Skeletal muscle tissue (tissue), 4 donors: Measurements from ENCODE around the gene RBM38. TPM values are rescaled to one million over a fixed set of nuclear protein-coding genes. Genes with fewer than 3 reads are reported as not detected.
A peak's percentile ranks its signal among the peaks of the same experiment; 100 is the strongest.

Experiments
- H3K27ac ChIP-seq: one replicate; pipeline ENCODE4 v1.7.0; 2013; ENCODE audit warnings: mild to moderate bottlenecking, low read depth, low read length, inconsistent platforms
- H3K27me3 ChIP-seq, 3 donors: one replicate each; pipeline ENCODE4 v1.7.0; 2013; ENCODE audit warnings: low read length in 3 of 3; ENCODE audit not compliant: control insufficient read depth in 3 of 3, insufficient read depth in 3 of 3
- H3K36me3 ChIP-seq, 3 donors: one replicate each; pipeline ENCODE4 v1.7.0; 2013; ENCODE audit warnings: low read length in 3 of 3; ENCODE audit not compliant: control insufficient read depth in 3 of 3, insufficient read depth in 3 of 3
- H3K4me1 ChIP-seq, 3 donors: one replicate each; pipeline ENCODE4 v1.7.0; 2013; ENCODE audit warnings: low read length in 3 of 3, mild to moderate bottlenecking in 3 of 3; ENCODE audit not compliant: control insufficient read depth in 3 of 3, insufficient read depth in 3 of 3
- H3K4me3 ChIP-seq, 3 donors: one replicate each; pipeline ENCODE4 v1.7.0; 2013; ENCODE audit warnings: low read length in 3 of 3
- H3K9ac ChIP-seq, 3 donors: one replicate each; pipeline ENCODE4 v1.7.0; 2013; ENCODE audit warnings: low read length in 3 of 3, mild to moderate bottlenecking in 3 of 3, moderate library complexity in 2 of 3, low read depth in 1 of 3
- H3K9me3 ChIP-seq, 3 donors: one replicate each; pipeline ENCODE4 v1.7.0; 2013; ENCODE audit warnings: low read length in 3 of 3; ENCODE audit not compliant: control insufficient read depth in 3 of 3
- total RNA-seq: library from RNA; depleted of rRNA; stranded (reverse); fragments of >200 nt; gene quantifications from one replicate; pipeline ENCODE4 v1.2.3, GENCODE V29; 2014
- donor health status: Osteomylitis.

The RBM38 gene
- total RNA-seq, 1 donor from 2014 or later = 60.0 TPM

DNA sequence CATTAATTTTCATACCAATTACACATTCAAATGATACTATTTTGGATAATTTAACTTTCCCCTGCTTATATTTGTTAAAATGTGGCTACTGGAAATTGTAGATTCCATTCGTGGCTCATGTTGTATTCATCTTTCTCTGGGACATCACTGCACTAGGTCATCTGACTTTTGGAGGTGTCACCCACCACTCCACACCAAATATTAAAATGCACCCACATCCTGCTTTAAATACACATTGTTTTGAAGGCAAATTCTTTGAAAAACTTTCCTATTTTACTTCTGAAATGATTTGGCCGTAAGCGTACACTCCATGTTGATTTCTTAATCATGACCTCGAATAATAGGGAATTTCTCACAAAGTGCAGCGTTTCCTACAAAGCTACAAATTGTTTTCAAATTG lies 8.7 kb upstream of the RBM38 start:
- Histone ChIP-seq H3K4me1 (peaks cover 0 to 7% (median 4%) of the 10 kb centered on the region in 3 donors), H3K36me3 (peaks cover 26 to 30% (median 29%) of the 10 kb centered on the region in 3 donors), H3K27ac (no peak overlapping the region), H3K4me3 (no peak overlapping the region), H3K27me3 (no peaks in the 10 kb centered on the region), H3K9me3 (no peaks in the 10 kb centered on the region), H3K9ac (no peak overlapping the region)

DNA sequence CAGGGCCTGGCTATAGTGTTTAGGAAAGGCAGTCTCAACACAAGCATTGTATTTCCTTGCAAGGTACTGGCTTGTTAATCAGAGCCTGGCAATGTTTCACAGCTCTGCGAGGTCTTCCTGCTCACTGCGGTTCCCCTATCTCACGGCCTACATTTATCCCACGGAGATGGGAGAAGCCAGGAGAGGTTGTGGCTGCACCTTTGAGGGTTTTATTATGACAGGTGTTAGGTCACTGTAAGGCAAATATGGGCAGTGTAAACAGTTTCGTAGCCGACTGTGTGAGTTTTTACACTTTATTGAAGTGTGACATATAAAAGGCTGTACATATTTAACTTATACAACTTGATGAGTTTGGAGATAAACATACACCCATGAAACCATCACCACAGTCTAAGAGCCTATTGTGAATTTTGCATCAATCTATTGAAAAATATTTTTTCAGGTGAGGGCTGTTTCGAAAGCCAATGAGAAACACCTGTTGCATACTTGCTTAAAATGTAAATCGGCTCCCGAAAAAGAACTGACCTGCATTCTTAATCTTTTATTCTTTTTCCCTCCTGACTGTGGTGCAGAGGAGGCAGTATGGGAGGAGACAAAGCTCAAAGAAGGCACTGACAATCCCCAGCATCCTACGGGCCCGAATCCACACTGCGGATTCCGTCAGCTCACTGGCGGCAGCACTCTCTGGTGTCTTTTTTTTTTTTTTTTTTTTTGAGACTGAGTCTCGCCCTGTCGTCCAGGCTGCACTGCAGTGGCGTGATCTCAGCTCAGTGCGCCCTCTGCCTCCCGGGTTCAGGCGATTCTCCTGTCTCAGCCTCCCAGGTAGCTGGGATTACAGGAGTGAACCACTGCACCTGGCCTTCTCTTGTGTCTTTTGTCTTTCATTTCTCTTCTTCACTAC lies 7.5 kb upstream of the RBM38 start:
- no peaks in the 10 kb centered on the region for H3K27me3 ChIP-seq
- no peak overlapping the region for H3K27ac ChIP-seq
- H3K4me1 ChIP-seq = peaks cover 0 to 7% (median 4%) of the 10 kb centered on the region in 3 donors
- H3K4me3 ChIP-seq = no peak overlapping the region
- H3K9ac ChIP-seq = no peak overlapping the region
- H3K36me3 ChIP-seq = peaks cover 19 to 21% (median 19%) of the 10 kb centered on the region in 3 donors
- no peaks in the 10 kb centered on the region for H3K9me3 ChIP-seq

DNA sequence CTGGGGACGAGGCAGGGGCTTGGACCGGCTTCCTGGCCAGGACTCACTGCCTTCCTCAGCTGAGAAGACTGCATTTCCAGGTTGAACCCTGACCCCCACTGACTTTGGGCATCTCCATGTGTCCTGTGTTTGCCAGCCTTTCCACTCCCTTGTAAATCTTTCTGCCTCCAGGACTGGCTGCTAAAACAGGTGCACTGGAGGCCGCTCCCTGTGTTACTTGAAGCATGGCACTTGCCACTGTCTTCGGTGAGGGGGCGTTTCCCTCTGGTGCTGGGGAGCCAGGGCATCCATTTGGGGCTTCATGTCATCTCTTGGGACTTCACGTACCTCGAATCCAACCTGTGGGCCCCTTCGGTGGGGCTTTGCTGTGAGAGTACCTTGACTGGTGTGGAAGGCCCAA lies 6.7 kb upstream of the RBM38 start:
- peaks cover 14 to 21% (median 19%) of the 10 kb centered on the region in 3 donors for H3K36me3 ChIP-seq
- H3K9me3 ChIP-seq = no peaks in the 10 kb centered on the region
- H3K27me3 ChIP-seq = no peaks in the 10 kb centered on the region
- H3K4me3 ChIP-seq = no peak overlapping the region
- H3K27ac ChIP-seq = no peak overlapping the region
- no peak overlapping the region for H3K9ac ChIP-seq
- peaks cover 2 to 9% (median 5%) of the 10 kb centered on the region in 3 donors for H3K4me1 ChIP-seq

DNA sequence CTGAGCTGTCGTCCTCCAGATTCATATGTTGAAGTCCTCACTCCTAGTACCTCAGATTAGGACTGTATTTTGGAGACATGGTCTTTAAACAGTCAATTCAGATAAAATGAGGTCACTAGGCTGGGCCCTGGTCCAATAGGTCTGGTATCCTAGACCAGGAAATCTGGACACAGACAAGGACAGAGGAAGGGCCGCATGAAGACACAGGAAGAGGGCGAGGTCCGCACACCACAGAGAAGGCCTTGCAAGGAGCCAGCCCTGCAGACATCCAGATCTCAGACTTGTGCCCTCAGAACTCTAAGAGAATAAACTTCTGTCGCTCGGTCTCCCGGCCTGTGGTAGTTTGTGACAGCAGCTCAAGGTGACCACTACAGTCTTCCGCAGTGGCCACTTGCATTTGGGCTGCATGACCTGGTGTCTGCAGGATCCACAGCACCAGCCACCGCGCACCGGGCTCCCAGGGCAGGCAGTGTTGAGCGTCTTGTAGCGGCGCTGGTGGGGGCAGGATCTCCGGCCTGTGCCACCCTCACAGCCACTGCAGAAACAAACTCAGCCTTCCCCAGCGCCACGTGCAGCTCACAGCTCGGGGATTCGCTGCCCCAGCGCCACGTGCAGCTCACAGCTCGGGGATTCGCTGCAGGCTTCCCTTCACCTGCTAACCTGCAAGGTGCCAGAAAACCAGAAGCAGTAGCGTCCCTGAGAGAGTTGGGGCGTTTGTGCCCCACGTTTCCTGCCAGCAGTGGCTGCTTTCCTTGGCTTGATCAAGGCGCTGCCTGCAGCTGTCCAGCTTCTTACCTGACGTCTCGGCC lies 6.0 kb upstream of the RBM38 start:
- peaks cover 8 to 19% (median 17%) of the 10 kb centered on the region in 3 donors for H3K36me3 ChIP-seq
- H3K9ac ChIP-seq = no peak overlapping the region
- no peak overlapping the region for H3K27ac ChIP-seq
- no peaks in the 10 kb centered on the region for H3K9me3 ChIP-seq
- peaks cover 8 to 16% (median 11%) of the 10 kb centered on the region in 3 donors for H3K4me1 ChIP-seq
- H3K4me3 ChIP-seq = no peak overlapping the region
- H3K27me3 ChIP-seq = no peaks in the 10 kb centered on the region

DNA sequence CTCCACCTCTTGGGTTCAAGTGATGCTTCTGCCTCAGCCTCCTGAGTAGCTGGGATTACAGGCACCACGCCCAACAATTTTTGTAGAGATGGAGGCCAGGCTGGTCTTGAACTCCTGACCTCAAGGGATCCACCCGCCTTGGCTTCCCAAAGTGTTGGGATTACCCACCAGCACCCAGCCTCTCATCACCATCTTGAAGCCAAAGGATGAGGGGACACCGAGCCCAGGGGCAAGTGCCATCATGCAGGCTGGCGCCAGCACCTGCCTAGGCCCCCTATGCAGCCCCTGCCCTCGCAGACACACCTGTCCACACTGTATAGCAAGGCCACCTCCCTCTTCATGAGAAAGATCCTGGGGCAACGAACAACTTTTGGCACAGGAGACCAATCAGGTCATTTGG lies 5.3 kb upstream of the RBM38 start:
- Histone ChIP-seq H3K36me3 (peaks cover 3 to 14% (median 13%) of the 10 kb centered on the region in 3 donors), H3K27ac (no peak overlapping the region), H3K27me3 (no peaks in the 10 kb centered on the region), H3K4me1 (peaks cover 10 to 23% (median 19%) of the 10 kb centered on the region in 3 donors), H3K4me3 (no peak overlapping the region), H3K9ac (no peak overlapping the region), H3K9me3 (no peaks in the 10 kb centered on the region)

DNA sequence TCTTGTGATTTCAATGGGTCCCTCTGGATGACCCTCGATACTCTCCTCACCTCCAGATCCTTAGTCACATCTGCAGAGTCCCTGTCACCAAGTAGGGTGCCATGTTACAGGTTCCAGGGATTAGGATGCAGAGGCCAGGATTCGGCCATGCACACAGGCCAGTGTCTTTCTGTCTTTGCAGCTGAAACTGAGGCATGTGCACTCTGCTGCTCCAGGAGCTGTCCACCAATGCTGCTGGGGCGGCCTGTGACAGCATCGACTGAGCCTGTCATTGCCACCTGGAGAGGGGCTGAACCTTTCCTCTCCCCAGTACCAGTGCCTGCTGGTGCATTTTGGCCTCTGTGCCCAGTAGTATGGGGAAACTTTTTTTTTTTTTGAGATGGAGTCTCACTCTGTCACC lies 4.4 kb upstream of the RBM38 start:
- no peak overlapping the region for H3K4me3 ChIP-seq
- H3K27ac ChIP-seq = no peak overlapping the region
- no peak overlapping the region for H3K9ac ChIP-seq
- no peaks in the 10 kb centered on the region for H3K9me3 ChIP-seq
- peaks cover 3 to 14% (median 13%) of the 10 kb centered on the region in 3 donors for H3K36me3 ChIP-seq
- peaks cover 10 to 23% (median 20%) of the 10 kb centered on the region in 3 donors for H3K4me1 ChIP-seq
- H3K27me3 ChIP-seq = no peaks in the 10 kb centered on the region

DNA sequence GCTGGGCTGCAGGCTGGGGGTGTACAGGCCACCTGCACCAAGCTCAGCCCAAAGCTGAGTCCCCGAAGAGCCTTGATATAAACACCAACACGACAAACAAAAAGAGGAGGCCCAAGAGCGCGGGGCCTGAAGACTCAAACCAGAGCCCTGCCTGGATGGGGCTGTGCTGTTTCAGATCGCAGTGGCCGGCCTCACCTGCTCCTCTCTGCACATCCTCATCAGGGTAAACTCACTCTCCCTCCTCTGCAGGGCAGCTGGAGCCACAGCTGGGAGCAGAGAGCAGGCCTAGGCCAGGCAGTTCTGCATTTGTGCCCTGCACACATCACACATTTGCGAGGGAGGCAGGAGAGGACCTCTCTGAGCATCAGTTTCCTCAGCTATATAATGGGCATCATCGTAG lies 3.7 kb upstream of the RBM38 start:
- no peaks in the 10 kb centered on the region for H3K27me3 ChIP-seq

DNA sequence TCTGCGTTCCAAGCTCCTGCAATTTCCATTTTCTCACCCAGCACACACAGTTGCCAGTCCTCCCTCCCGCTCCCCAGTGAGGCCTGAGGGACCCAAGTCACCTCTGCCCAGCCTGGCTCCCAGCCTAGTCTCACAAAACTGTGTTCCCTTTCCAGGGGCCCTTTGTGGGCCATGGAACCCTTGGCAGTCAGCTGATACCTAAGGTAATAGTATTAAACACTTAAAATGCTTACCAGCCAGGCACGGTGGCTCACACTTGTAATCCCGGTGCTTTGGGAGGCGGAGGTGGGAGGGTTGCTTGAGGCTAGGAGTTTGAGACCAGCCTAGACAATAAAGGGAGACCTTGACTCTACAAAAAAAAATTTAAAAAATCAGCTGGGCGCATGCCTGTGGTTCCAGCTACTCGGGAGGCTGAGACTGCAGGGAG lies 3.2 kb upstream of the RBM38 start:
- Histone ChIP-seq H3K4me3 (no peak overlapping the region), H3K27me3 (no peaks in the 10 kb centered on the region), H3K36me3 (peaks cover 5 to 15% (median 15%) of the 10 kb centered on the region in 3 donors), H3K4me1 (peaks cover 18 to 29% (median 22%) of the 10 kb centered on the region in 3 donors), H3K9me3 (no peaks in the 10 kb centered on the region), H3K27ac (no peak overlapping the region), H3K9ac (no peak overlapping the region)

More for the DNA sequence above, 3.7 kb upstream of the RBM38 start:
- Histone ChIP-seq H3K9me3 (no peaks in the 10 kb centered on the region), H3K27ac (no peak overlapping the region), H3K4me3 (no peak overlapping the region), H3K9ac (no peak overlapping the region), H3K36me3 (peaks cover 3 to 14% (median 13%) of the 10 kb centered on the region in 3 donors), H3K4me1 (peaks cover 14 to 25% (median 20%) of the 10 kb centered on the region in 3 donors)

DNA sequence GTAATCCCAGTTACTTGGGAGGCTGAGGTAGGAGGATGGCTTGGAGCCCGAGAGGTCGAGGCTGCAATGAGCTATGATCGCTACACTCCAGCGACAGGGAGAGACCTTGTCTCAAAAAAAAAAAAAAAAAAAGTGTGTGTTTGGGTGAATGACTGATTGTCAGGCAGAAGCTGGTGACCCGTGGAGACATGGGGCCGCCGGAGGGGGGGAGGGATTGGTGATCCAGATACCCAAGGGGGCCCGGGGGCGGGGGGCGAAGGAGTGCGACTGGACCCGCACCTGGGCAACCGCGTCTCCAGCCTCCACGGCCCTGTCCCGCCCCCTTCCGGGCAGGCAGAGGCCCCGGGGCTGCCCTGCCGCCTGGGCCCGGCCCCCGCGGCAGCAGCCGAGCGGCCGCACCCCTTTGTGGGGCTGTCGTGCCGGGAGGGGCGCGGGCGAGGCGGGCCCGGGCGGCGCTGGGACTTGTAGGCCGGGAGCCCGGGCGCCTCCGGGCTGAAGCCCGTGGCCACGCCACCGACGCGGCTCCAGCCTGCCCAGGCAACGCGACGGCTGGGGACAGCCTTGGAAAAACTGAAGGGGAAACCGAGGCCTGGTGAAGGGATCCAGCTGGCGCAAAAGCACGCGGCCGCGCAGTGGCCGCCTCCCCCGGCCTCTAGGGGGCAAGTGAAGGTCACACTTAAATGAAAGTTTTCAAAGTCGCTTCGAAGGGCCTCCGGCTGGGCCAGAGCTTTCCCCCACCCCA lies 2.1 kb upstream of the RBM38 start:
- Histone ChIP-seq H3K4me1 (peaks cover 30 to 41% (median 34%) of the 10 kb centered on the region in 3 donors), H3K27ac (peak overlapping the region; percentile 70), H3K4me3 (peak overlapping the region; percentile 66 to 68 (median 66)), H3K36me3 (peaks cover 16 to 25% (median 22%) of the 10 kb centered on the region in 3 donors), H3K9ac (peak overlapping the region; percentile 79 to 84 (median 82)), H3K27me3 (no peaks in the 10 kb centered on the region), H3K9me3 (no peaks in the 10 kb centered on the region)
